ENCODE data around the gene KIAA1217. TPM values are rescaled to one million over a fixed set of nuclear protein-coding genes. Genes with fewer than 3 reads are reported as not detected.
A peak's percentile ranks its signal among the peaks of the same experiment; 100 is the strongest.

KIAA1217 gene
- total RNA-seq, 1 donor from 2014 or later: 13.0 TPM

- Histone ChIP-seq H3K9me3 (no peaks in the 10 kb centered on the region), H3K4me1 (peaks cover 2 to 17% of the 10 kb centered on the region in 2 donors), H3K36me3 (no peaks in the 10 kb centered on the region), H3K4me3 (no peak overlapping the region), H3K27ac (no peak overlapping the region), H3K27me3 (no peaks in the 10 kb centered on the region)
- no peak for DNase-seq (ENCODE audit: low spot score in 2 of 2)
- TF ChIP-seq CTCF (IDR thresholded peaks at IDR 0.05): no peak
- intact Hi-C loops (cut with DNase I): no loop called here
Observed at GRCh38 chr10:24238519-24239247, 29.7 kb downstream of the KIAA1217 start.

- peaks cover 2 to 17% of the 10 kb centered on the region in 2 donors for H3K4me1 ChIP-seq
- no peak for DNase-seq (ENCODE audit: low spot score in 2 of 2)
- peak overlapping the region in 1 of 2 donors; percentile 21 for H3K27ac ChIP-seq
- H3K36me3 ChIP-seq: no peaks in the 10 kb centered on the region
- TF ChIP-seq CTCF (IDR thresholded peaks at IDR 0.05): no peak
- no peaks in the 10 kb centered on the region for H3K9me3 ChIP-seq
- H3K4me3 ChIP-seq: no peak overlapping the region
- no peaks in the 10 kb centered on the region for H3K27me3 ChIP-seq
- intact Hi-C loops (cut with DNase I): no loop called here
Observed at GRCh38 chr10:24239289-24240040, 30.5 kb downstream of the KIAA1217 start.

- TF ChIP-seq CTCF (IDR thresholded peaks at IDR 0.05): no peak
- Histone ChIP-seq H3K27ac (peak overlapping the region; percentile 1 to 21), H3K36me3 (no peaks in the 10 kb centered on the region), H3K4me3 (no peak overlapping the region), H3K27me3 (no peaks in the 10 kb centered on the region), H3K9me3 (no peaks in the 10 kb centered on the region), H3K4me1 (peaks cover 2 to 17% of the 10 kb centered on the region in 2 donors)
- intact Hi-C loops (cut with DNase I): no loop called here
- no peak for DNase-seq (ENCODE audit: low spot score in 2 of 2)
Observed at GRCh38 chr10:24240041-24240751, 31.3 kb downstream of the KIAA1217 start.

- no peak for DNase-seq (ENCODE audit: low spot score in 2 of 2)
- intact Hi-C loops (cut with DNase I): no loop called here
- peak overlapping the region; percentile 18 to 38 for H3K27ac ChIP-seq
- H3K9me3 ChIP-seq: no peaks in the 10 kb centered on the region
- H3K4me1 ChIP-seq: peaks cover 2 to 17% of the 10 kb centered on the region in 2 donors
- no peak for TF ChIP-seq CTCF (IDR thresholded peaks at IDR 0.05)
- H3K4me3 ChIP-seq: no peak overlapping the region
- no peaks in the 10 kb centered on the region for H3K36me3 ChIP-seq
- H3K27me3 ChIP-seq: no peaks in the 10 kb centered on the region
Observed at GRCh38 chr10:24241536-24242040, 32.6 kb downstream of the KIAA1217 start.

GRCh38 chr10:24242562-24242961 lies 33.6 kb downstream of the KIAA1217 start:
- Histone ChIP-seq H3K4me3 (no peak overlapping the region), H3K9me3 (no peaks in the 10 kb centered on the region), H3K36me3 (no peaks in the 10 kb centered on the region), H3K27me3 (no peaks in the 10 kb centered on the region), H3K4me1 (peaks cover 2 to 17% of the 10 kb centered on the region in 2 donors), H3K27ac (no peak overlapping the region)
- no peak for DNase-seq (ENCODE audit: low spot score in 2 of 2)
- intact Hi-C loops (cut with DNase I): no loop called here
- TF ChIP-seq CTCF (IDR thresholded peaks at IDR 0.05): no peak
